ENCODE data around the gene SLC7A5.

Gene SLC7A5

DNA sequence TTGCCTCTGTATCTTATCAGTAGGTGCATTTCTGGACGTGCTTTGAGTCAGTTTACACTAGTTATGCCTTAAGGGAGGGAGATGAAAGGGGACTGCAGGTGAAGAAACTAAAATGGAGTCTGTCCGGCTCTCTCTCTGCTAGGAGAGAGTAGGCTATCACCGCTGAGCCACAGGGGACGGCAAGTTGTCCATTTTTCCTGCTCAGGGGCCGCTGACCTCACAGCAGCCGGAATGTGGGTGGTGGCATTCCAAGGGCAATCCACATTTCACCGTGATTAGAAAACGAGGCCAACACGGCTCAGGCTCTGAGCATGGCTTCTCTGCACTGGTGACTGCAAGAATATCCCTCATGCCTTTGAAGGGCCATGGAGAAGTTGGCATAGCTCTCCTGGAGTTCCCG is 84.5 kb downstream of the SLC7A5 start:
- CTCF ChIA-PET, result interaction anchor here (1.3 kb wide), 1 partner anchor 65 kb away, joined by 4 read pairs; no protein-coding TSS in a partner anchor
- no peak overlapping the region for H3K4me3 ChIP-seq (ENCODE audit: low read depth, low read length)
- no peak for DNase-seq (ENCODE audit: low read depth, low spot score)
- TF ChIP-seq, protein P1, sequence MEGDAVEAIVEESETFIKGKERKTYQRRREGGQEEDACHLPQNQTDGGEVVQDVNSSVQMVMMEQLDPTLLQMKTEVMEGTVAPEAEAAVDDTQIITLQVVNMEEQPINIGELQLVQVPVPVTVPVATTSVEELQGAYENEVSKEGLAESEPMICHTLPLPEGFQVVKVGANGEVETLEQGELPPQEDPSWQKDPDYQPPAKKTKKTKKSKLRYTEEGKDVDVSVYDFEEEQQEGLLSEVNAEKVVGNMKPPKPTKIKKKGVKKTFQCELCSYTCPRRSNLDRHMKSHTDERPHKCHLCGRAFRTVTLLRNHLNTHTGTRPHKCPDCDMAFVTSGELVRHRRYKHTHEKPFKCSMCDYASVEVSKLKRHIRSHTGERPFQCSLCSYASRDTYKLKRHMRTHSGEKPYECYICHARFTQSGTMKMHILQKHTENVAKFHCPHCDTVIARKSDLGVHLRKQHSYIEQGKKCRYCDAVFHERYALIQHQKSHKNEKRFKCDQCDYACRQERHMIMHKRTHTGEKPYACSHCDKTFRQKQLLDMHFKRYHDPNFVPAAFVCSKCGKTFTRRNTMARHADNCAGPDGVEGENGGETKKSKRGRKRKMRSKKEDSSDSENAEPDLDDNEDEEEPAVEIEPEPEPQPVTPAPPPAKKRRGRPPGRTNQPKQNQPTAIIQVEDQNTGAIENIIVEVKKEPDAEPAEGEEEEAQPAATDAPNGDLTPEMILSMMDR (IDR thresholded peaks at IDR 0.05; ENCODE audit: insufficient read depth, low read length, missing control alignments), result no peak
- POLR2A ChIA-PET, result no interaction called here

DNA sequence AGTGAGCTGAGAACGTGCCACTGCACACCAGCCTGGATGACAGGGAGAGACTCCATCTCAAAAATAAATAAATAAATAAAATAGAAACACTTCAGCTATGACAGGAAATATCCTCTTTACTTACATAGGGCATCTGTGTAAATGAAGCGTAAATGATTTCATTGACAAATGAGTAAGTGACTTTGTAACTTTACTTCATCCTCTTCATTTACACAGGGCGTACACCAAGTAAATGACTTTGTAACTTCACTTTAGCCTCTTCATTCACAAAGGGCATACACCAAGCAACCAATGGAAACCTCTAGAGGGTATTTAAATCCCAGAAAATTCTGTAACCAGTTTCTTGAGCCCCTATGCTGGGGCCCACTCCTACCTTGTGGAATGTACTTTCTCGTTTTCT is 87.3 kb downstream of the SLC7A5 start:
- POLR2A ChIA-PET, result interaction anchor here (1.8 to 4.2 kb wide), 2 partner anchors 71 to 87 kb away, joined by 6 to 104 read pairs; partner anchors contain the start of gene SLC7A5
- no peak for DNase-seq (ENCODE audit: low read depth, low spot score)
- CTCF ChIA-PET, result interaction anchor here (0.9 to 5.3 kb wide), 6 partner anchors 10 to 120 kb away, joined by 3 to 257 read pairs (median 41); partner anchors contain the start of gene SLC7A5
- TF ChIP-seq, protein P1 (IDR thresholded peaks at IDR 0.05; ENCODE audit: insufficient read depth, low read length, missing control alignments), result no peak
- no peak overlapping the region for H3K4me3 ChIP-seq (ENCODE audit: low read depth, low read length)

DNA sequence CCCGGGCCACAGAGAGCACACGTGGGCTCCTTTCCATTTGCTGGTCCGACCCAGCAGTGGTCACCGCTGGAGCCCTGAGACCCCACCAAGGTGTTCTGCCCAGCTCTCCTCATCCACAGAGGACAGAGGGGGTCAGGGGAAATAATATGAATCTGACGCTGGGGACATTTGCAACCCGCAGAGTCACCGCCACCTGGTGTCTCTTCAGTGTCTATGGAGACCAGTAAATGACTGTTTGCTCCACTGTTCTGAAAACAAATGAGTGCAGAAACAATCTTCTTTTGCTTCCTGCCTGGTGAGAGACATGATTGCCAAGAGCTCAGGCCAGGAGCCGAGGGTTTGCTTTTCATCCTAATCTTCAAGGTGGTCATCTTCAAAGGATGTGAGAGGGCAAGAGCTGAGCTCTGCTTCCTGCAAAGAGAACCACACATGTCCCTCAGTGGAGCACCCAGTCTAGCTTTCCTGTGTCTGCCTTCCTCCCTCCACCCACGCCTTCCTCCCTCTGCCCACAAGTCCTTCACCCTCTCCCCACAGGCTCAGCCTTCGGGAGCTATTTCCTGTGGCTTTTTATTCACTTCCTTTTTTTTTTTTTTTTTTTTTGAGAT is 88.8 kb downstream of the SLC7A5 start:
- TF ChIP-seq, protein P1 (IDR thresholded peaks at IDR 0.05; ENCODE audit: insufficient read depth, low read length, missing control alignments), result no peak
- ChIA-PET POLR2A (interaction anchor here (0.7 to 4.2 kb wide), 4 partner anchors 23 to 89 kb away, joined by 4 to 104 read pairs (median 6); partner anchors contain the start of gene SLC7A5), CTCF (interaction anchor here (0.7 to 5.3 kb wide), 13 partner anchors 9 to 182 kb away, joined by 3 to 257 read pairs (median 20); partner anchors contain the start of gene SLC7A5)
- no peak overlapping the region for H3K4me3 ChIP-seq (ENCODE audit: low read depth, low read length)
- DNase-seq (ENCODE audit: low read depth, low spot score), result no peak

All from AG04449 (cell line).